IMR-90 (cell line): ENCODE data around the gene FSIP1. TPM values are rescaled to one million over a fixed set of nuclear protein-coding genes. Genes with fewer than 3 reads are reported as not detected.

Experiments used
- ATAC-seq: fragments of 200-7000 bp; cut with Tn5 transposase; 2 replicates; pipeline ENCODE4 v1.9.1; 2020; ENCODE audit warnings: low read depth, mild to moderate bottlenecking, moderate library complexity
- BruUV-seq: library from RNA; stranded (reverse); fragments of 400-500 nt; replicated peaks from 2 replicates; lab custom pipeline; 2021; lab: Mats Ljungman, UMichigan
- CTCF ChIA-PET: fragments of 300-600 bp; formaldehyde crosslinking; extraction: SDS; loops from one replicate; lab custom pipeline; 2021; ENCODE audit warnings: antibody characterized with exemption; lab: Yijun Ruan, JAX
- POLR2A ChIA-PET: fragments of 300-600 bp; sonication (Branson Sonifier 250); formaldehyde crosslinking; loops from one replicate; lab custom pipeline; 2022; ENCODE audit warnings: antibody characterized with exemption; ENCODE audit not compliant: unreplicated experiment; lab: Charles Lee
- DNase-seq: peaks from one replicate; pipeline ENCODE4 v3.0.0; 2013
- H2AFZ ChIP-seq: replicated peaks from 2 replicates; pipeline ENCODE3; 2013; ENCODE audit warnings: low read length, mild to moderate bottlenecking; ENCODE audit not compliant: poor library complexity
- H2AK5ac ChIP-seq: 2 replicates; pipeline ENCODE4 v1.6.1; 2013; ENCODE audit warnings: low read depth, low read length, inconsistent platforms
- H2AK9ac ChIP-seq: replicated peaks from 2 replicates; pipeline ENCODE3; 2013; ENCODE audit warnings: mild to moderate bottlenecking, low read depth, low read length, moderate library complexity; ENCODE audit not compliant: poor library complexity
- H2BK120ac ChIP-seq: 2 replicates; pipeline ENCODE4 v1.6.1; 2013; ENCODE audit warnings: low read depth, low read length, inconsistent platforms
- H2BK15ac ChIP-seq: 3 replicates; pipeline ENCODE4 v1.6.1; 2013; ENCODE audit warnings: low read depth, low read length, inconsistent platforms
- H2BK20ac ChIP-seq: 2 replicates; pipeline ENCODE4 v1.6.1; 2013; ENCODE audit warnings: low read depth, mild to moderate bottlenecking, inconsistent platforms, low read length, moderate library complexity
- H2BK5ac ChIP-seq: 2 replicates; pipeline ENCODE4 v1.6.1; 2013; ENCODE audit warnings: mild to moderate bottlenecking, low read depth, low read length, inconsistent platforms; ENCODE audit not compliant: poor library complexity, severe bottlenecking
- H3K14ac ChIP-seq: replicated peaks from 2 replicates; pipeline ENCODE4 v1.6.1; 2013; ENCODE audit warnings: low read depth, low read length, inconsistent platforms
- H3K18ac ChIP-seq: 2 replicates; pipeline ENCODE4 v1.6.1; 2013; ENCODE audit warnings: low read depth, low read length, control low read depth
- H3K23ac ChIP-seq: 2 replicates; pipeline ENCODE4 v1.6.1; 2013; ENCODE audit warnings: low read depth, low read length, inconsistent platforms
- H3K27ac ChIP-seq: 2 replicates; pipeline ENCODE4 v1.5.1; 2013; ENCODE audit warnings: mild to moderate bottlenecking, control low read depth, low read length; ENCODE audit not compliant: insufficient read depth
- H3K27me3 ChIP-seq: 2 replicates; pipeline ENCODE4 v1.6.1; 2013; ENCODE audit warnings: low read length; ENCODE audit not compliant: control insufficient read depth, insufficient read depth
- H3K36me3 ChIP-seq: 2 replicates; pipeline ENCODE4 v1.6.1; 2013; ENCODE audit warnings: low read length, mixed read lengths; ENCODE audit not compliant: control insufficient read depth, insufficient read depth
- H3K4ac ChIP-seq: 2 replicates; pipeline ENCODE4 v1.6.1; 2013; ENCODE audit warnings: low read depth, low read length, inconsistent platforms
- H3K4me1 ChIP-seq: 2 replicates; pipeline ENCODE4 v1.6.1; 2013; ENCODE audit warnings: low read length, mixed read lengths; ENCODE audit not compliant: control insufficient read depth, insufficient read depth
- H3K4me2 ChIP-seq: 2 replicates; pipeline ENCODE4 v1.6.1; 2013; ENCODE audit warnings: low read depth, mild to moderate bottlenecking, control low read depth, low read length, moderate library complexity
- H3K4me3 ChIP-seq: 2 replicates; pipeline ENCODE4 v1.5.1; 2013; ENCODE audit warnings: low read depth, mild to moderate bottlenecking, control low read depth, low read length, moderate library complexity; ENCODE audit not compliant: insufficient read depth
- H3K56ac ChIP-seq: 2 replicates; pipeline ENCODE4 v1.6.1; 2013; ENCODE audit warnings: low read length, inconsistent platforms; ENCODE audit not compliant: insufficient read depth; ENCODE audit errors: extremely low read depth
- H3K79me1 ChIP-seq, 2 experiments: 2 replicates each; pipeline ENCODE4 v1.6.1; 2013; ENCODE audit warnings: low read length in 2 of 2, inconsistent platforms in 1 of 2, low read depth in 1 of 2
- H3K9ac ChIP-seq: 2 replicates; pipeline ENCODE4 v1.6.1; 2013; ENCODE audit warnings: low read depth, low read length, control low read depth
- H3K9me1 ChIP-seq: 2 replicates; pipeline ENCODE4 v1.6.1; 2013; ENCODE audit warnings: low read length, inconsistent platforms; ENCODE audit not compliant: insufficient read depth
- H3K9me3 ChIP-seq: 2 replicates; pipeline ENCODE4 v1.6.1; 2013; ENCODE audit warnings: low read length; ENCODE audit not compliant: control insufficient read depth, insufficient read depth
- H4K20me1 ChIP-seq: 2 replicates; pipeline ENCODE4 v1.6.1; 2013; ENCODE audit warnings: low read length, inconsistent platforms; ENCODE audit not compliant: insufficient read depth
- H4K5ac ChIP-seq: 2 replicates; pipeline ENCODE4 v1.6.1; 2013; ENCODE audit warnings: mild to moderate bottlenecking, low read depth, low read length, control low read depth
- H4K8ac ChIP-seq, 2 experiments: 2 replicates each; pipeline ENCODE4 v1.6.1; 2013; ENCODE audit warnings: low read depth in 2 of 2, low read length in 2 of 2, control low read depth in 1 of 2, inconsistent platforms in 1 of 2
- H4K91ac ChIP-seq: 2 replicates; pipeline ENCODE4 v1.6.1; 2013; ENCODE audit warnings: low read depth, low read length, inconsistent platforms; ENCODE audit not compliant: insufficient read depth
- CEBPB ChIP-seq: IDR thresholded peaks from 2 replicates; pipeline ENCODE4 v1.6.1; 2012; ENCODE audit warnings: low read depth, low read length, improper control_type of control experiment
- FOS ChIP-seq: fragments of 150-350 bp; IDR thresholded peaks from 2 replicates; pipeline ENCODE4 v1.6.1; 2016; ENCODE audit warnings: low read depth, low read length
- MAZ ChIP-seq: IDR thresholded peaks from 2 replicates; pipeline ENCODE4 v1.6.1; 2012; ENCODE audit warnings: low read depth, mild to moderate bottlenecking, low read length, improper control_type of control experiment, moderate library complexity, borderline replicate concordance
- MXI1 ChIP-seq: IDR thresholded peaks from 2 replicates; pipeline ENCODE4 v1.6.1; 2012; ENCODE audit warnings: low read depth, mild to moderate bottlenecking, low read length, moderate library complexity, borderline replicate concordance
- NFE2L2 ChIP-seq: fragments of 150-350 bp; IDR thresholded peaks from 2 replicates; pipeline ENCODE4 v1.6.1; 2016; ENCODE audit warnings: low read depth, mild to moderate bottlenecking, low read length
- POLR2A ChIP-seq: IDR thresholded peaks from 2 replicates; pipeline ENCODE4 v1.6.1; 2012; ENCODE audit warnings: mild to moderate bottlenecking, low read depth, low read length
- RAD21 ChIP-seq: IDR thresholded peaks from 2 replicates; pipeline ENCODE4 v1.6.1; 2012; ENCODE audit warnings: low read length, improper control_type of control experiment
- RCOR1 ChIP-seq: IDR thresholded peaks from 2 replicates; pipeline ENCODE4 v1.6.1; 2012; ENCODE audit warnings: mild to moderate bottlenecking, low read length, improper control_type of control experiment; ENCODE audit not compliant: insufficient replicate concordance
- RFX5 ChIP-seq: IDR thresholded peaks from 2 replicates; pipeline ENCODE4 v1.8.0; 2012; ENCODE audit warnings: low read depth, mild to moderate bottlenecking, low read length, moderate library complexity
- WGBS, 2 experiments: methylation state at CpG; one replicate each; pipeline versions ENCODE4 v1.1.5 to v1.1.7; 2013; ENCODE audit warnings: missing lambda C conversion rate in 2 of 2; ENCODE audit not compliant: insufficient read length in 1 of 2; ENCODE audit errors: extremely low coverage in 2 of 2; 5-methylcytosine and 5-hydroxymethylcytosine counted together
- dilution Hi-C: fragments of 300-500 bp; cut with HindIII; formaldehyde crosslinking; loops from one replicate; pipeline ENCODE4 v1.14.3; 2018; ENCODE audit warnings: low sequenced_read_pairs; ENCODE audit not compliant: unreplicated experiment
- in situ Hi-C: fragments of 300-500 bp; cut with MboI; formaldehyde crosslinking; loops from 3 replicates; pipeline ENCODE4 v1.14.3; 2019; ENCODE audit warnings: low sequenced_read_pairs, inconsistent platforms, mixed read lengths
- intact Hi-C: fragments of 100-400 bp; cut with micrococcal nuclease; formaldehyde crosslinking; loops from 2 replicates; pipeline ENCODE4 v1.10.0; 2022
- polyA plus RNA-seq, 3 experiments: library from polyadenylated mRNA; depleted of rRNA; stranded (reverse); fragments of >200 nt; gene quantifications; 2 replicates each; pipeline ENCODE4 v1.2.3, GENCODE V29; 2012; ENCODE audit warnings: low replicate concordance in 1 of 3
- total RNA-seq: library from RNA; depleted of rRNA; stranded (reverse); fragments of >200 nt; gene quantifications from 2 replicates; pipeline ENCODE4 v1.2.3, GENCODE V29; 2012
- TF ChIP-seq, protein P1 (sequence below): fragments of 150-350 bp; IDR thresholded peaks from 2 replicates; pipeline ENCODE4 v1.6.1; 2016; ENCODE audit warnings: low read depth, mild to moderate bottlenecking, low read length, moderate library complexity, borderline replicate concordance
- TF ChIP-seq, protein P2 (sequence below): fragments of 150-350 bp; IDR thresholded peaks from 2 replicates; pipeline ENCODE4 v1.6.1; 2017; ENCODE audit warnings: mild to moderate bottlenecking, antibody characterized with exemption, low read length, low read depth

The FSIP1 gene
- total and polyA plus RNA-seq, 2 of the 4 experiments (the other 2 are of a cell fraction) = 0.10 to 0.18 TPM

DNA sequence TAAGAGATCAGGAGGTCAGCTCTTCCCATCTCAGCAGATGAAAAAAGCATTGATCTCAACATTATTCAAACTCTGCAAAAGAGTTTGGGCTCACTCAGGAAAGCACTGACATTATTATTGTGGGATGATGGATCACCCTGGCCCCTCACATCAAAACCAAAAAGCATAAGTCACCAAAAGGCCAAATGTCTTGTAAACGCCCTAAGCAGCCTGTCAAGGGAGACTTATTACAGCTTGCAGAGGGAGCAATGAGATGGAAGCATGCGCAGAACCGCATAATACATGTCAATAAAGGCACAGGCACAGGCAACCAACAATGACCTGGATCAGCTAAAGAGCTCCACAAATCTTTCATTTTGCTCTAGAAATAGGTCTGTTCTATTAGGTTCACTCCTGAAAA is 4.6 kb downstream of the FSIP1 start:
- Histone ChIP-seq H3K4me2 (no peak overlapping the region), H3K56ac (no peak overlapping the region), H3K27ac (no peak overlapping the region), H3K4me1 (peaks cover 4% of the 10 kb centered on the region; the same call in 1 of the 2 replicates), H4K5ac (no peak overlapping the region), H2AK9ac (no peak overlapping the region), H3K18ac (no peak overlapping the region), H2BK20ac (no peak overlapping the region), H2AFZ (no peak overlapping the region), H2BK15ac (no peak overlapping the region), H3K9me1 (no peaks in the 10 kb centered on the region; the same call in 1 of the 2 replicates), H2BK5ac (no peak overlapping the region), H4K20me1 (no peaks in the 10 kb centered on the region), H3K9me3 (no peaks in the 10 kb centered on the region), H2BK120ac (no peak overlapping the region), H2AK5ac (no peak overlapping the region), H3K27me3 (no peaks in the 10 kb centered on the region), H3K36me3 (no peaks in the 10 kb centered on the region), H3K4ac (no peak overlapping the region), H3K14ac (no peak overlapping the region), H4K91ac (no peak overlapping the region), H3K23ac (no peak overlapping the region), H3K4me3 (no peak overlapping the region), H3K79me1 (peaks cover 2 to 3% of the 10 kb centered on the region in 2 experiments), H3K9ac (no peak overlapping the region), H4K8ac (no peak overlapping the region)
- no CpG with 5 or more reads among the region's 3 CpGs for WGBS, 2 experiments
- in situ Hi-C loops (no loop called here), dilution Hi-C loops (no loop called here), intact Hi-C loops (no loop called here)
- ATAC-seq (no peak), DNase-seq (no peak)
- CTCF ChIA-PET = interaction anchor here (0.7 kb wide), 1 partner anchor 15 kb away, joined by 3 read pairs; no protein-coding TSS in a partner anchor
- POLR2A ChIA-PET = no interaction called here
- no TSS peak for BruUV-seq
- TF ChIP-seq POLR2A = no peak
- TF ChIP-seq MXI1 = no peak
- TF ChIP-seq CEBPB = no peak
- TF ChIP-seq RAD21 = no peak
- no peak for TF ChIP-seq MAZ
- no peak for TF ChIP-seq RFX5
- TF ChIP-seq, protein P1, sequence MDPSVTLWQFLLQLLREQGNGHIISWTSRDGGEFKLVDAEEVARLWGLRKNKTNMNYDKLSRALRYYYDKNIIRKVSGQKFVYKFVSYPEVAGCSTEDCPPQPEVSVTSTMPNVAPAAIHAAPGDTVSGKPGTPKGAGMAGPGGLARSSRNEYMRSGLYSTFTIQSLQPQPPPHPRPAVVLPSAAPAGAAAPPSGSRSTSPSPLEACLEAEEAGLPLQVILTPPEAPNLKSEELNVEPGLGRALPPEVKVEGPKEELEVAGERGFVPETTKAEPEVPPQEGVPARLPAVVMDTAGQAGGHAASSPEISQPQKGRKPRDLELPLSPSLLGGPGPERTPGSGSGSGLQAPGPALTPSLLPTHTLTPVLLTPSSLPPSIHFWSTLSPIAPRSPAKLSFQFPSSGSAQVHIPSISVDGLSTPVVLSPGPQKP = no peak
- TF ChIP-seq FOS = no peak
- TF ChIP-seq NFE2L2 = no peak
- TF ChIP-seq, protein P2, sequence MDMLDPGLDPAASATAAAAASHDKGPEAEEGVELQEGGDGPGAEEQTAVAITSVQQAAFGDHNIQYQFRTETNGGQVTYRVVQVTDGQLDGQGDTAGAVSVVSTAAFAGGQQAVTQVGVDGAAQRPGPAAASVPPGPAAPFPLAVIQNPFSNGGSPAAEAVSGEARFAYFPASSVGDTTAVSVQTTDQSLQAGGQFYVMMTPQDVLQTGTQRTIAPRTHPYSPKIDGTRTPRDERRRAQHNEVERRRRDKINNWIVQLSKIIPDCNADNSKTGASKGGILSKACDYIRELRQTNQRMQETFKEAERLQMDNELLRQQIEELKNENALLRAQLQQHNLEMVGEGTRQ = no peak
- no peak for TF ChIP-seq RCOR1
